HepG2 (cell line): ENCODE results near the gene NPPB. TPM values are rescaled to one million over a fixed set of nuclear protein-coding genes. Genes with fewer than 3 reads are reported as not detected.

Experiments used
- EHMT2 ChIP-seq: fragments of 200-600 bp; sonication (generic); IDR thresholded peaks from 2 replicates; pipeline ENCODE4 v1.7.0; 2017; ENCODE audit warnings: antibody characterized with exemption, low read depth, low read length, borderline replicate concordance
- HIVEP1 ChIP-seq: sonication (generic); formaldehyde crosslinking; IDR thresholded peaks from 2 replicates; pipeline ENCODE4 v1.4.0; 2020; ENCODE audit warnings: mild to moderate bottlenecking, missing genetic modification reagents
- HMGXB3 ChIP-seq: sonication (generic); formaldehyde crosslinking; IDR thresholded peaks from 2 replicates; pipeline ENCODE4 v1.4.0; 2020; ENCODE audit warnings: missing genetic modification reagents, borderline replicate concordance
- ISX ChIP-seq: sonication (generic); formaldehyde crosslinking; conservative IDR thresholded peaks from 2 replicates; pipeline ENCODE4 v1.5.0; 2020; ENCODE audit warnings: missing genetic modification reagents
- KDM1A ChIP-seq: IDR thresholded peaks from 2 replicates; pipeline ENCODE4 v1.6.1; 2016; ENCODE audit warnings: missing compliant biosample characterization
- MTF1 ChIP-seq: sonication (generic); formaldehyde crosslinking; IDR thresholded peaks from 2 replicates; pipeline ENCODE4 v1.5.0; 2020; ENCODE audit warnings: missing genetic modification reagents
- PAWR ChIP-seq: sonication (generic); formaldehyde crosslinking; IDR thresholded peaks from 2 replicates; pipeline ENCODE4 v1.4.0; 2020; ENCODE audit warnings: missing genetic modification reagents, mild to moderate bottlenecking, borderline replicate concordance
- POLR2A ChIP-seq, 2 experiments: IDR thresholded peaks; 2 replicates each; pipeline ENCODE4 v1.6.1; 2011; ENCODE audit warnings: low read depth in 2 of 2, low read length in 2 of 2, mild to moderate bottlenecking in 1 of 2, moderate library complexity in 1 of 2; ENCODE audit not compliant: insufficient read depth in 1 of 2
- ZBTB7B ChIP-seq: sonication (generic); formaldehyde crosslinking; IDR thresholded peaks from 2 replicates; pipeline ENCODE4 v1.4.0; 2020; ENCODE audit warnings: missing genetic modification reagents
- ZNF232 ChIP-seq: sonication (generic); formaldehyde crosslinking; IDR thresholded peaks from 2 replicates; pipeline ENCODE4 v1.4.0; 2020; ENCODE audit warnings: missing genetic modification reagents, borderline replicate concordance
- ZNF496 ChIP-seq: sonication (generic); formaldehyde crosslinking; IDR thresholded peaks from 2 replicates; pipeline ENCODE4 v1.8.1; 2023; ENCODE audit warnings: mild to moderate bottlenecking, moderate library complexity, missing genetic modification reagents; ENCODE audit not compliant: insufficient replicate concordance
- ZNF558 ChIP-seq: sonication (generic); formaldehyde crosslinking; IDR thresholded peaks from 2 replicates; pipeline ENCODE4 v1.9.0; 2022; ENCODE audit warnings: mild to moderate bottlenecking, missing genetic modification reagents, borderline replicate concordance
- ZNF563 ChIP-seq: sonication (generic); formaldehyde crosslinking; IDR thresholded peaks from 2 replicates; pipeline ENCODE4 v1.8.0; 2022; ENCODE audit warnings: mild to moderate bottlenecking, moderate library complexity, missing genetic modification reagents
- ZNF605 ChIP-seq: sonication (generic); formaldehyde crosslinking; IDR thresholded peaks from 2 replicates; pipeline ENCODE4 v1.8.0; 2022; ENCODE audit warnings: mild to moderate bottlenecking, missing genetic modification reagents
- ZNF83 ChIP-seq: sonication (generic); formaldehyde crosslinking; IDR thresholded peaks from 2 replicates; pipeline ENCODE4 v1.4.0; 2020; ENCODE audit warnings: missing genetic modification reagents, mild to moderate bottlenecking, borderline replicate concordance
- polyA plus RNA-seq, 8 experiments: library from polyadenylated mRNA; depleted of rRNA in 3 of 8; stranded (reverse) in 7 of 8; unstranded in 1 of 8; fragments of >200 nt; fragmentation: Illumina TruSeq in 4 of 8; extraction: Trizol in 4 of 8; gene quantifications; 2 replicates each; pipeline versions ENCODE4 v1.2.1 to v1.2.3, GENCODE V29; 2011 to 2016; ENCODE audit warnings: low read depth in 4 of 8, missing spikeins in 1 of 8, mixed read lengths in 1 of 8; ENCODE audit not compliant: insufficient read depth in 1 of 8
- total RNA-seq, 5 experiments: library from RNA; depleted of rRNA; stranded (reverse); fragments of >200 nt; fragmentation: Illumina TruSeq; extraction: Trizol; gene quantifications; 2 replicates each; pipeline ENCODE4 v1.2.3, GENCODE V29; 2016; ENCODE audit warnings: low read depth in 1 of 5
- TF ChIP-seq, protein P1 (sequence below): fragments of 450-650 bp; IDR thresholded peaks from 2 replicates; pipeline ENCODE4 v1.6.1; 2017; ENCODE audit warnings: mild to moderate bottlenecking
- TF ChIP-seq, protein P2 (sequence below): sonication (generic); formaldehyde crosslinking; IDR thresholded peaks from 2 replicates; pipeline ENCODE4 v1.8.0; 2022; ENCODE audit warnings: mild to moderate bottlenecking, missing genetic modification reagents; ENCODE audit not compliant: insufficient replicate concordance

The NPPB gene
- total and polyA plus RNA-seq, 2 of the 13 experiments (the other 11 are each of a cell fraction or from before 2014, with no cell fraction given), result 1.9 TPM; not detected in 1

DNA sequence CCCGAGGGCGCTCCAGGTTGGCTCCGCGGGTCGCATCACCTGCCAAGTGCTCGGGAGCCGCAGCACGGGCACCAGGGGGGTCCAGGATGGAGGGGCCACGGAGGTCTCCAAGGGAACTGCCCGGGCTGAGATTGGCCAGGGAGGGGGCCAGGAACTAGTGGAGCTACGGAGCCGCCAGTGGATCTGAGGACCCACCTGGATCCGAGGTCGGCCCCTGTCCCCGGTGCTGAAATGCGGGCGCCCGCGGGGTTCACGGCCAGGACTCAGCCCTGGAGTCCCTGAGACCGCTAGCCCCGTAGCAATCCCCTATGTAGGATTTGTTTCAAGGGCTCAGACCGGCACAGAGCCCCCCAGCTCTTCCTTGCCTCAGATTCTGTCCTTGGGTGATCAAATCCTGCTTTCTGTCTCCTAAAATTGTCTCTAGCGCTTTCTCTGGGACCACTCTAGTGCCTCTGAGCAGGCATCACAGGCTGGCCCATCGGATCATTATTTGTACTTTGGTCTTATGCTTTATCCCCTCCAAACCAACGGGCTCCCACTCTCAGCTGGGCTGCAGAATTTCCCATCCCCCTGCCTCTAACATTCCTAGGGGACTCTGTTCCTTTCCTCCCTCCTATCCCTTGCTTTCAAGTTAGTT, 40.2 kb upstream of the NPPB start (continued):
- TF ChIP-seq ISX, result no peak
- no peak for TF ChIP-seq MTF1
- TF ChIP-seq KDM1A (CRISPR knock-in tag), result no peak
- TF ChIP-seq PAWR (CRISPR knock-in tag), result no peak
- TF ChIP-seq ZNF558, result no peak
- no peak; the same call in 1 of the 2 replicates for TF ChIP-seq ZNF605
- TF ChIP-seq ZNF496, result no peak
- no peak for TF ChIP-seq POLR2A (IDR thresholded peaks at IDR 0.05; ENCODE audit: insufficient read depth in 1 of 2, low read depth in 2 of 2, low read length in 2 of 2)
- TF ChIP-seq ZNF83, result no peak
- TF ChIP-seq ZBTB7B (CRISPR knock-in tag), result no peak
- peak; percentile 64; the same call in 1 of the 2 replicates for TF ChIP-seq EHMT2
- no peak for TF ChIP-seq HMGXB3 (CRISPR knock-in tag)
- TF ChIP-seq ZNF232 (CRISPR knock-in tag), result peak; percentile 49; the same call in 1 of the 2 replicates
- TF ChIP-seq, protein P1, sequence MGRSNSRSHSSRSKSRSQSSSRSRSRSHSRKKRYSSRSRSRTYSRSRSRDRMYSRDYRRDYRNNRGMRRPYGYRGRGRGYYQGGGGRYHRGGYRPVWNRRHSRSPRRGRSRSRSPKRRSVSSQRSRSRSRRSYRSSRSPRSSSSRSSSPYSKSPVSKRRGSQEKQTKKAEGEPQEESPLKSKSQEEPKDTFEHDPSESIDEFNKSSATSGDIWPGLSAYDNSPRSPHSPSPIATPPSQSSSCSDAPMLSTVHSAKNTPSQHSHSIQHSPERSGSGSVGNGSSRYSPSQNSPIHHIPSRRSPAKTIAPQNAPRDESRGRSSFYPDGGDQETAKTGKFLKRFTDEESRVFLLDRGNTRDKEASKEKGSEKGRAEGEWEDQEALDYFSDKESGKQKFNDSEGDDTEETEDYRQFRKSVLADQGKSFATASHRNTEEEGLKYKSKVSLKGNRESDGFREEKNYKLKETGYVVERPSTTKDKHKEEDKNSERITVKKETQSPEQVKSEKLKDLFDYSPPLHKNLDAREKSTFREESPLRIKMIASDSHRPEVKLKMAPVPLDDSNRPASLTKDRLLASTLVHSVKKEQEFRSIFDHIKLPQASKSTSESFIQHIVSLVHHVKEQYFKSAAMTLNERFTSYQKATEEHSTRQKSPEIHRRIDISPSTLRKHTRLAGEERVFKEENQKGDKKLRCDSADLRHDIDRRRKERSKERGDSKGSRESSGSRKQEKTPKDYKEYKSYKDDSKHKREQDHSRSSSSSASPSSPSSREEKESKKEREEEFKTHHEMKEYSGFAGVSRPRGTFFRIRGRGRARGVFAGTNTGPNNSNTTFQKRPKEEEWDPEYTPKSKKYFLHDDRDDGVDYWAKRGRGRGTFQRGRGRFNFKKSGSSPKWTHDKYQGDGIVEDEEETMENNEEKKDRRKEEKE, result no peak
- TF ChIP-seq, protein P2, sequence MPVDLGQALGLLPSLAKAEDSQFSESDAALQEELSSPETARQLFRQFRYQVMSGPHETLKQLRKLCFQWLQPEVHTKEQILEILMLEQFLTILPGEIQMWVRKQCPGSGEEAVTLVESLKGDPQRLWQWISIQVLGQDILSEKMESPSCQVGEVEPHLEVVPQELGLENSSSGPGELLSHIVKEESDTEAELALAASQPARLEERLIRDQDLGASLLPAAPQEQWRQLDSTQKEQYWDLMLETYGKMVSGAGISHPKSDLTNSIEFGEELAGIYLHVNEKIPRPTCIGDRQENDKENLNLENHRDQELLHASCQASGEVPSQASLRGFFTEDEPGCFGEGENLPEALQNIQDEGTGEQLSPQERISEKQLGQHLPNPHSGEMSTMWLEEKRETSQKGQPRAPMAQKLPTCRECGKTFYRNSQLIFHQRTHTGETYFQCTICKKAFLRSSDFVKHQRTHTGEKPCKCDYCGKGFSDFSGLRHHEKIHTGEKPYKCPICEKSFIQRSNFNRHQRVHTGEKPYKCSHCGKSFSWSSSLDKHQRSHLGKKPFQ (CRISPR knock-in tag), result no peak
- peak; percentile 45; the same call in 1 of the 2 replicates for TF ChIP-seq ZNF563
- no peak for TF ChIP-seq HIVEP1 (CRISPR knock-in tag)
